Neuronal stem cell (in vitro differentiated cells): ENCODE data around the gene SLC26A3.

Experiments
- DNase-seq: peaks from one replicate; pipeline ENCODE4 v3.0.0-alpha.2; 2013; ENCODE audit warnings: low spot score
- H2AFZ ChIP-seq: one replicate; pipeline ENCODE4 v1.6.1; 2013; ENCODE audit warnings: mild to moderate bottlenecking, low read length, inconsistent platforms
- H2AK5ac ChIP-seq: 2 replicates; pipeline ENCODE4 v1.6.1; 2013; ENCODE audit warnings: low read depth, mild to moderate bottlenecking, inconsistent platforms, low read length, moderate library complexity, mixed read lengths
- H2BK120ac ChIP-seq: 2 replicates; pipeline ENCODE4 v1.6.1; 2013; ENCODE audit warnings: low read depth, mild to moderate bottlenecking, inconsistent platforms, low read length, moderate library complexity, mixed read lengths
- H2BK12ac ChIP-seq: one replicate; pipeline ENCODE4 v1.6.1; 2013; ENCODE audit warnings: low read length, inconsistent platforms
- H2BK15ac ChIP-seq: 2 replicates; pipeline ENCODE4 v1.6.1; 2013; ENCODE audit warnings: mild to moderate bottlenecking, low read length, inconsistent platforms, mixed read lengths
- H2BK5ac ChIP-seq: one replicate; pipeline ENCODE4 v1.6.1; 2013; ENCODE audit warnings: inconsistent platforms, mild to moderate bottlenecking, low read length, moderate library complexity
- H3K14ac ChIP-seq: one replicate; pipeline ENCODE4 v1.6.1; 2013; ENCODE audit warnings: low read length, inconsistent platforms
- H3K18ac ChIP-seq: 2 replicates; pipeline ENCODE4 v1.6.1; 2013; ENCODE audit warnings: low read length, inconsistent platforms
- H3K23ac ChIP-seq: 2 replicates; pipeline ENCODE4 v1.6.1; 2013; ENCODE audit warnings: low read depth, mild to moderate bottlenecking, mixed read lengths, low read length, inconsistent platforms; ENCODE audit not compliant: poor library complexity
- H3K27ac ChIP-seq: replicated peaks from 3 replicates; pipeline ENCODE4 v1.5.1; 2013; ENCODE audit warnings: low read length, inconsistent platforms
- H3K27me3 ChIP-seq, 3 experiments: 2 replicates each; pipeline ENCODE4 v1.6.1; 2013; ENCODE audit warnings: low read length in 3 of 3, mild to moderate bottlenecking in 2 of 3, inconsistent platforms in 1 of 3, low read depth in 1 of 3, mixed read lengths in 1 of 3, moderate library complexity in 1 of 3; ENCODE audit not compliant: control insufficient read depth in 3 of 3, insufficient read depth in 3 of 3
- H3K36me3 ChIP-seq, 2 donors: replicated peaks in 1 of 2; 2 replicates each; pipeline ENCODE4 v1.6.1; 2013; ENCODE audit warnings: low read length in 2 of 2; ENCODE audit not compliant: control insufficient read depth in 2 of 2, insufficient read depth in 2 of 2
- H3K4ac ChIP-seq: 2 replicates; pipeline ENCODE4 v1.6.1; 2013; ENCODE audit warnings: inconsistent platforms, mild to moderate bottlenecking, low read length, moderate library complexity
- H3K4me1 ChIP-seq, 2 donors: 1 replicate in 1 of 2; 2 replicates in 1 of 2; pipeline ENCODE4 v1.6.1; 2013; ENCODE audit warnings: low read length in 2 of 2, low read depth in 1 of 2; ENCODE audit not compliant: control insufficient read depth in 2 of 2, insufficient read depth in 1 of 2
- H3K4me2 ChIP-seq: one replicate; pipeline ENCODE4 v1.6.1; 2013; ENCODE audit warnings: mild to moderate bottlenecking, low read length, inconsistent platforms; ENCODE audit not compliant: insufficient read depth, poor library complexity, severe bottlenecking
- H3K4me3 ChIP-seq, 2 donors: 2 replicates each; pipeline ENCODE4 v1.5.1; 2013; ENCODE audit warnings: low read length in 2 of 2, mild to moderate bottlenecking in 2 of 2, inconsistent platforms in 1 of 2, moderate library complexity in 1 of 2
- H3K79me1 ChIP-seq: one replicate; pipeline ENCODE4 v1.6.1; 2013; ENCODE audit warnings: low read depth, mild to moderate bottlenecking, inconsistent platforms, low read length, moderate library complexity
- H3K9ac ChIP-seq: one replicate; pipeline ENCODE4 v1.6.1; 2013; ENCODE audit warnings: mild to moderate bottlenecking, low read depth, low read length, inconsistent platforms; ENCODE audit not compliant: poor library complexity
- H3K9me3 ChIP-seq, 2 donors: replicated peaks in 1 of 2; 2 replicates each; pipeline versions ENCODE3 to v1.6.1; 2013; ENCODE audit warnings: low read length in 2 of 2, mild to moderate bottlenecking in 2 of 2, inconsistent platforms in 1 of 2, low read depth in 1 of 2, mixed read lengths in 1 of 2, moderate library complexity in 1 of 2; ENCODE audit not compliant: control insufficient read depth in 2 of 2, insufficient read depth in 1 of 2
- H4K8ac ChIP-seq: one replicate; pipeline ENCODE4 v1.6.1; 2013; ENCODE audit warnings: low read depth, mild to moderate bottlenecking, inconsistent platforms, low read length, moderate library complexity
- H4K91ac ChIP-seq: one replicate; pipeline ENCODE4 v1.6.1; 2013; ENCODE audit warnings: low read length, low read depth, mild to moderate bottlenecking, inconsistent platforms; ENCODE audit not compliant: poor library complexity
- WGBS, 2 donors: extraction: QIAGEN DNeasy Blood & Tissue Kit; methylation state at CpG; one replicate each; pipeline ENCODE4 v1.1.7; 2013; ENCODE audit warnings: missing lambda C conversion rate in 2 of 2, mixed read lengths in 1 of 2; ENCODE audit not compliant: insufficient read length in 2 of 2, insufficient replicate concordance in 1 of 2; ENCODE audit errors: extremely low coverage in 2 of 2; 5-methylcytosine and 5-hydroxymethylcytosine counted together

Gene SLC26A3

GRCh38 chr7:107785926-107786325 is 17.1 kb downstream of the SLC26A3 start:
- no peaks in the 10 kb centered on the region for H3K36me3 ChIP-seq
- DNase-seq: no peak
- no peak overlapping the region for H3K27ac ChIP-seq
- H3K4me1 ChIP-seq: no peaks in the 10 kb centered on the region
- H3K27me3 ChIP-seq: peaks cover 0 to 14% (median 0%) of the 10 kb centered on the region in 3 experiments
- no peak overlapping the region for H3K4me3 ChIP-seq
- no peak overlapping the region for H3K23ac ChIP-seq
- H2BK5ac ChIP-seq: no peak overlapping the region
- H2AK5ac ChIP-seq: no peak overlapping the region
- no peaks in the 10 kb centered on the region for H3K9me3 ChIP-seq
- no peak overlapping the region for H2BK12ac ChIP-seq
- no peak overlapping the region for H3K9ac ChIP-seq
- H3K18ac ChIP-seq: no peak overlapping the region
- H4K8ac ChIP-seq: no peak overlapping the region
- no peak overlapping the region for H4K91ac ChIP-seq
- H3K4ac ChIP-seq: no peak overlapping the region
- no peak overlapping the region for H2BK120ac ChIP-seq
- no peak overlapping the region for H3K14ac ChIP-seq
- H3K4me2 ChIP-seq: no peak overlapping the region
- no peak overlapping the region for H2BK15ac ChIP-seq
- H2AFZ ChIP-seq: no peak overlapping the region
- no peaks in the 10 kb centered on the region for H3K79me1 ChIP-seq
- WGBS, 2 donors: no CpG with 5 or more reads among the region's 2 CpGs

GRCh38 chr7:107785170-107785569 is 17.9 kb downstream of the SLC26A3 start:
- H2AFZ ChIP-seq: no peak overlapping the region
- no CpG with 5 or more reads among the region's 2 CpGs for WGBS, 2 donors
- no peak overlapping the region for H3K14ac ChIP-seq

GRCh38 chr7:107783648-107784047 is 19.4 kb downstream of the SLC26A3 start:
- H3K4me1 ChIP-seq: no peaks in the 10 kb centered on the region
- no peaks in the 10 kb centered on the region for H3K79me1 ChIP-seq
- DNase-seq: no peak
- H2AK5ac ChIP-seq: no peak overlapping the region
- H3K4me2 ChIP-seq: no peak overlapping the region
- H3K4me3 ChIP-seq: no peak overlapping the region
- no peak overlapping the region for H3K18ac ChIP-seq
- no peak overlapping the region for H2BK15ac ChIP-seq
- no peak overlapping the region for H2AFZ ChIP-seq
- no peak overlapping the region for H3K14ac ChIP-seq
- no peak overlapping the region for H4K91ac ChIP-seq
- H3K4ac ChIP-seq: no peak overlapping the region
- no CpG with 5 or more reads among the region's 1 CpG for WGBS, 2 donors
- H4K8ac ChIP-seq: no peak overlapping the region
- H3K27ac ChIP-seq: no peak overlapping the region
- H3K23ac ChIP-seq: no peak overlapping the region
- H3K36me3 ChIP-seq: no peaks in the 10 kb centered on the region
- no peaks in the 10 kb centered on the region for H3K9me3 ChIP-seq
- no peak overlapping the region for H2BK120ac ChIP-seq
- no peak overlapping the region for H2BK12ac ChIP-seq
- peaks cover 0 to 14% (median 0%) of the 10 kb centered on the region in 3 experiments for H3K27me3 ChIP-seq
- H2BK5ac ChIP-seq: no peak overlapping the region
- no peak overlapping the region for H3K9ac ChIP-seq

More at GRCh38 chr7:107785170-107785569, 17.9 kb downstream of the SLC26A3 start:
- Histone ChIP-seq H3K27ac (no peak overlapping the region), H3K36me3 (no peaks in the 10 kb centered on the region), H2BK120ac (no peak overlapping the region), H4K91ac (no peak overlapping the region), H2BK12ac (no peak overlapping the region), H3K4ac (no peak overlapping the region), H3K9me3 (no peaks in the 10 kb centered on the region), H3K9ac (no peak overlapping the region), H3K18ac (no peak overlapping the region), H3K79me1 (no peaks in the 10 kb centered on the region), H4K8ac (no peak overlapping the region), H3K4me2 (no peak overlapping the region), H3K27me3 (peaks cover 0 to 14% (median 0%) of the 10 kb centered on the region in 3 experiments), H2BK15ac (no peak overlapping the region), H2AK5ac (no peak overlapping the region), H3K23ac (no peak overlapping the region), H3K4me1 (no peaks in the 10 kb centered on the region), H3K4me3 (no peak overlapping the region), H2BK5ac (no peak overlapping the region)
- DNase-seq: no peak

- H3K9me3 ChIP-seq: no peaks in the 10 kb centered on the region
- H3K9ac ChIP-seq: no peak overlapping the region
- no peak overlapping the region for H3K4ac ChIP-seq
- H3K4me2 ChIP-seq: no peak overlapping the region
- no peak overlapping the region for H2BK12ac ChIP-seq
- H3K79me1 ChIP-seq: no peaks in the 10 kb centered on the region
- no peak overlapping the region for H2AK5ac ChIP-seq
- H4K8ac ChIP-seq: no peak overlapping the region
- H2BK120ac ChIP-seq: no peak overlapping the region
- no peaks in the 10 kb centered on the region for H3K4me1 ChIP-seq
- H3K14ac ChIP-seq: no peak overlapping the region
- H2AFZ ChIP-seq: no peak overlapping the region
- no peak overlapping the region for H2BK15ac ChIP-seq
- H4K91ac ChIP-seq: no peak overlapping the region
- no peak overlapping the region for H3K27ac ChIP-seq
- no CpG with 5 or more reads among the region's 3 CpGs for WGBS, 2 donors
- H3K36me3 ChIP-seq: no peaks in the 10 kb centered on the region
- no peak for DNase-seq
- no peak overlapping the region for H2BK5ac ChIP-seq
- no peak overlapping the region for H3K18ac ChIP-seq
- no peak overlapping the region for H3K23ac ChIP-seq
- peaks cover 0 to 14% (median 0%) of the 10 kb centered on the region in 3 experiments for H3K27me3 ChIP-seq
- no peak overlapping the region for H3K4me3 ChIP-seq
These were observed 20.6 kb downstream of the SLC26A3 start for GRCh38 chr7:107782374-107782773.
